HUES64 (cell line): Measurements from ENCODE around the gene AHDC1.

Experiments used
- H3K27ac ChIP-seq: 2 replicates; pipeline ENCODE4 v1.7.0; 2013; ENCODE audit warnings: low read depth, low read length, inconsistent platforms
- H3K27me3 ChIP-seq: 2 replicates; pipeline ENCODE4 v1.6.1; 2013; ENCODE audit warnings: mild to moderate bottlenecking, low read length; ENCODE audit not compliant: insufficient read depth
- H3K36me3 ChIP-seq: 2 replicates; pipeline ENCODE4 v1.6.1; 2013; ENCODE audit warnings: mild to moderate bottlenecking, low read length; ENCODE audit not compliant: insufficient read depth
- H3K4me1 ChIP-seq: 2 replicates; pipeline ENCODE4 v1.6.1; 2013; ENCODE audit warnings: mild to moderate bottlenecking, low read length, moderate library complexity; ENCODE audit not compliant: insufficient read depth
- H3K4me3 ChIP-seq: 2 replicates; pipeline ENCODE4 v1.5.1; 2013; ENCODE audit warnings: mild to moderate bottlenecking, low read length, moderate library complexity
- H3K9ac ChIP-seq: 2 replicates; pipeline ENCODE4 v1.6.1; 2013; ENCODE audit warnings: mild to moderate bottlenecking, low read depth, low read length
- H3K9me3 ChIP-seq: 2 replicates; pipeline ENCODE4 v1.6.1; 2013; ENCODE audit warnings: low read depth, low read length; ENCODE audit not compliant: insufficient read depth
- WGBS: fragments of 150-250, 120-280 bp; methylation state at CpG from one replicate; pipeline ENCODE4 v1.1.7; 2013; ENCODE audit warnings: missing lambda C conversion rate; 5-methylcytosine and 5-hydroxymethylcytosine counted together

Gene AHDC1

GRCh38 chr1:27549807-27550408 lies 54.0 kb downstream of the AHDC1 start:
- Histone ChIP-seq H3K4me1 (no peaks in the 10 kb centered on the region), H3K9me3 (no peaks in the 10 kb centered on the region), H3K4me3 (no peak overlapping the region), H3K27ac (no peak overlapping the region), H3K9ac (no peak overlapping the region), H3K27me3 (no peaks in the 10 kb centered on the region), H3K36me3 (peaks cover 66% of the 10 kb centered on the region)
- 96% methylated on average over 38 of the region's 38 CpGs for WGBS

GRCh38 chr1:27548858-27549719 lies 54.9 kb downstream of the AHDC1 start:
- 94% methylated on average over 45 of the region's 45 CpGs for WGBS
- Histone ChIP-seq H3K27me3 (no peaks in the 10 kb centered on the region), H3K9me3 (no peaks in the 10 kb centered on the region), H3K27ac (no peak overlapping the region), H3K9ac (no peak overlapping the region), H3K4me1 (no peaks in the 10 kb centered on the region), H3K36me3 (peaks cover 63% of the 10 kb centered on the region), H3K4me3 (no peak overlapping the region)

GRCh38 chr1:27548136-27548853 lies 55.6 kb downstream of the AHDC1 start:
- H3K4me1 ChIP-seq = no peaks in the 10 kb centered on the region
- no peak overlapping the region for H3K4me3 ChIP-seq
- H3K9me3 ChIP-seq = no peaks in the 10 kb centered on the region
- no peak overlapping the region for H3K9ac ChIP-seq
- H3K27me3 ChIP-seq = no peaks in the 10 kb centered on the region
- H3K36me3 ChIP-seq = peaks cover 61% of the 10 kb centered on the region
- no peak overlapping the region for H3K27ac ChIP-seq
- 95% methylated on average over 39 of the region's 39 CpGs for WGBS

GRCh38 chr1:27547220-27548116 lies 56.5 kb downstream of the AHDC1 start:
- 94% methylated on average over 44 of the region's 44 CpGs for WGBS
- H3K9ac ChIP-seq = no peak overlapping the region

GRCh38 chr1:27545876-27546275 lies 58.1 kb downstream of the AHDC1 start:
- no peaks in the 10 kb centered on the region for H3K27me3 ChIP-seq
- peaks cover 6% of the 10 kb centered on the region; the same call in 1 of the 2 replicates for H3K4me1 ChIP-seq
- H3K9ac ChIP-seq = no peak overlapping the region
- no peaks in the 10 kb centered on the region for H3K9me3 ChIP-seq
- H3K4me3 ChIP-seq = no peak overlapping the region
- H3K36me3 ChIP-seq = peaks cover 47% of the 10 kb centered on the region
- H3K27ac ChIP-seq = no peak overlapping the region
- WGBS = 95% methylated on average over 6 of the region's 6 CpGs

More at GRCh38 chr1:27547220-27548116, 56.5 kb downstream of the AHDC1 start:
- peaks cover 56% of the 10 kb centered on the region for H3K36me3 ChIP-seq
- H3K27ac ChIP-seq = no peak overlapping the region
- no peaks in the 10 kb centered on the region for H3K27me3 ChIP-seq
- H3K9me3 ChIP-seq = no peaks in the 10 kb centered on the region
- H3K4me1 ChIP-seq = no peaks in the 10 kb centered on the region
- no peak overlapping the region for H3K4me3 ChIP-seq

- Histone ChIP-seq H3K36me3 (peaks cover 41% of the 10 kb centered on the region), H3K4me3 (no peak overlapping the region), H3K4me1 (peaks cover 12% of the 10 kb centered on the region), H3K9me3 (no peaks in the 10 kb centered on the region), H3K9ac (no peak overlapping the region), H3K27me3 (no peaks in the 10 kb centered on the region), H3K27ac (no peak overlapping the region)
- 93% methylated on average over 5 of the region's 5 CpGs for WGBS
These were observed 58.7 kb downstream of the AHDC1 start for GRCh38 chr1:27545271-27545670.

- Histone ChIP-seq H3K4me1 (peaks cover 16% of the 10 kb centered on the region), H3K4me3 (no peak overlapping the region), H3K9ac (no peak overlapping the region), H3K27me3 (no peaks in the 10 kb centered on the region), H3K36me3 (peaks cover 39% of the 10 kb centered on the region), H3K9me3 (no peaks in the 10 kb centered on the region), H3K27ac (no peak overlapping the region)
- WGBS = 87% methylated on average over 7 of the region's 7 CpGs
These were observed 59.1 kb downstream of the AHDC1 start for GRCh38 chr1:27544834-27545233.

GRCh38 chr1:27543284-27543683 lies 60.7 kb downstream of the AHDC1 start:
- peaks cover 38% of the 10 kb centered on the region for H3K36me3 ChIP-seq
- WGBS = 82% methylated on average over 6 of the region's 6 CpGs
- peaks cover 23% of the 10 kb centered on the region for H3K4me1 ChIP-seq
- no peak overlapping the region for H3K9ac ChIP-seq
- H3K27me3 ChIP-seq = no peaks in the 10 kb centered on the region
- H3K9me3 ChIP-seq = no peaks in the 10 kb centered on the region
- H3K4me3 ChIP-seq = no peak overlapping the region
- peak overlapping the region; percentile 75 for H3K27ac ChIP-seq

- no peaks in the 10 kb centered on the region for H3K9me3 ChIP-seq
- no peak overlapping the region for H3K4me3 ChIP-seq
- H3K27ac ChIP-seq = peak overlapping the region; percentile 75
- WGBS = 85% methylated on average over 19 of the region's 19 CpGs
- no peak overlapping the region for H3K9ac ChIP-seq
- peaks cover 32% of the 10 kb centered on the region for H3K36me3 ChIP-seq
- H3K27me3 ChIP-seq = no peaks in the 10 kb centered on the region
- H3K4me1 ChIP-seq = peaks cover 25% of the 10 kb centered on the region
These were observed 61.3 kb downstream of the AHDC1 start for GRCh38 chr1:27542463-27543273.
